ENCODE data around the gene STAT5A.
"Not testable (repeated sequence)": the region's sequence is repeated elsewhere in the genome, so short reads cannot be mapped to it uniquely, and the experiment has no call there.

Gene STAT5A

GRCh38 chr17:42338427-42338985 is 50.2 kb downstream of the STAT5A start:
- no peak for FAIRE-seq

- no peak for FAIRE-seq
Measured at GRCh38 chr17:42339221-42339620, 50.9 kb downstream of the STAT5A start.

GRCh38 chr17:42340691-42341127 is 52.4 kb downstream of the STAT5A start:
- no peak for FAIRE-seq

GRCh38 chr17:42341568-42341967 is 53.3 kb downstream of the STAT5A start:
- FAIRE-seq: no peak

DNA sequence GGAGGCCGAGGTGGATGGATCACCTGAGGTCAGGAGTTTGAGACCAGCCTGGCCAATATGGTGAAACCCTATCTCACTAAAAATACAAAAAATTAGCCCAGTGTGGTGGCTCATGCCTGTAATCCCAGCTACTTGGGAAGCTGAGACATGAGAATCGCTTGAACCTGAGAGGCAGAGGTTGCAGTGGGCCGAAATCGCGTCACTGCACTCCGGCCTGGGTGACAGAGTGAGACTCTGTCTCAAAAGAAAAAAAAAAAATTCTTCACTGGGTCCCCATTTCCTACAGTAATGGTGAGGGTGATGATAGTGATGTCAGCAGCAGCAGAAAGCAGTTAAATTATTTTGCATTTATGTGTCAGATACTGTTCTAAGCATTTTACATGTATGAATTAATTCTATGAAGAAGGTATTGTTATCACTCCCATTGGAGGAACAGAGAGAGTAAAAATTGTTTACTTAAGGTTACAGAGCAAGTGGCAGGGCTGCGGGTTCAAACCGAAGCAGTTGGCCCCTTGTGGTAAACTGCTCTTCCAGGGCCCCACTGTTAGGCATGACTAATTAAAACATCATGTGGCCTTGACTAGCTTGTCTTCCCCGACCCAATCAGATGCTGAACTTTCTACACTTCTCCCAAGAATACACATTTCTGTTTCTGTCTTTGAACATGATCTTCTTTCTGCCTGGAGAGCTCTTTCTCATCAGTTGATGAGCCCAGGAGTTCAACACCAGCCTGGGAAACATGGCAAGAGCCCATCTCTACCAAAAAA is 54.1 kb downstream of the STAT5A start:
- FAIRE-seq: no peak

GRCh38 chr17:42345396-42346073 is 57.2 kb downstream of the STAT5A start:
- FAIRE-seq: no peak

- FAIRE-seq: no peak
Measured at GRCh38 chr17:42346481-42346880, 58.2 kb downstream of the STAT5A start.

GRCh38 chr17:42347198-42347597 is 58.9 kb downstream of the STAT5A start:
- no peak for FAIRE-seq

DNA sequence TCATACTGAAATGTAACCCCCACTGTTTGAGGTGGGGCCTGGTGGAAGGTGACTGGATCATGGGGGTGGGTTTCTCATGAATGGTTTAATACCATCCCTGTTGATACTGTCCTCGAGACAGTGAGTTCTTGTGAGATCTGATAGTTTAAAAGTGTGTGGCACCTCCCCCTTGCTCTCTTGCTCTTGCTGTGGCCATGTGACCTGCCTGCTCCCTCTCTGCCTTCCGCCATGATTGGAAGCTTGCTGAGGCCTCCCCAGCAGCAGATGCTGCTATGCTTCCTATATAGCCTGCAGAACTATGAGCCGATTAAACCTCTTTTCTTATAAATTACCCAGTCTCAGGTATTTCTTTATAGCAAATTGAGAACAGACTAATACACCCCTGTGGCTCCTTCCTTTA is 59.3 kb downstream of the STAT5A start:
- no peak for FAIRE-seq

- no peak for FAIRE-seq
Measured at GRCh38 chr17:42348104-42348503, 59.8 kb downstream of the STAT5A start.

- FAIRE-seq: no peak
Measured at GRCh38 chr17:42354956-42355843, 66.9 kb downstream of the STAT5A start.

- FAIRE-seq: no peak
Measured at GRCh38 chr17:42358434-42358833, 70.1 kb downstream of the STAT5A start.

DNA sequence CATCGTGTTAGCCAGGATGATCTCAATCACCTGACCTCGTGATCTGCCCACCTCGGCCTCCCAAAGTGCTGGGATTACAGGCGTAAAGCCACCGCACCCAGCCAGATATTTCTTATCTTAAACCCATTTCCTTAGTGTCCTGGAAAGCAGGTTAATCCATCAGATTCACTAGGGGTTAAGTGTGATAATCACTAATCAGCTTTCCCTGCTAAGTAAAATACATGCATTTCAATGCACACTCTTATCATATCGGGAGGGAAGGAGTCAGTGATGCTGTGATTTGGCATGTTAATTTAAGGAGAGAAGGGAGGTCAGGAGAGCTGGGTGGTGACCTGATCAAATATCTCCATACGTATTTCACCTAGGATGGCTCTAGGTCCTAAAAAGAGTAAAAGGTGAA is 70.8 kb downstream of the STAT5A start:
- no peak for FAIRE-seq

- not testable (repeated sequence) for FAIRE-seq
Measured at GRCh38 chr17:42360388-42360787, 72.1 kb downstream of the STAT5A start.
